ENCODE measurements around the gene KASH5.

Gene KASH5

DNA sequence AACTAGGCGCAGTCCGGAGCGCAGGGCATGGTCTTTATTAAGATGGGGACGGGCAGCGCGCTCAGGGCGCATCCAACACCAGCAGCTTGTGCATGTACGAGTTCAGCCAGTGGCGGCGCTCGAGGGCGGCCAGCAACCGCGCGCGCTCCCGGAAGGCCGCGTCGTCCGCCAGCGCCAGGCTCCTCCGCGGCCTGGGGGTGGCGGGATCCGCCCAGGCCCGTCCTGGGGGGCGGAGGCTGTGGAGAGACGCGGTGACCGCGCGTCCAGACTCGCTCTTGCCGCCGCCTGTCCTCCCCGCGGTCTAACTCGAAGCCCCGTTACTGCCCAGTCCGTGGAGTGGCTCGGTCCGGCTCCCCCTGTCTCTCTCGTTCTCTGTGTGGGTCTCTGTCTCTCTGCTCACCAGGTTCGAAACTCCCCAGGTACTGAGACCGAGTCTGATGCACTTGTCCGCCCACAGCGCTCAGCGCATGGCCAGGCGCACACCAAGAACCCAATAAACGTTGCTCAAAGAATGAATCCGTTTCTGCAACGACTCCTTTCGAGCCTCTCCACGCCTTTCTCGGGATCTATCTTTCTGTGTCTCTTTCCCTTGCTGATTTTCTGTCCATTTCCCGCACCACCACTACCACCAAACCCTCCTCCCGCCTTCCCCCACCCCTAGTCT is 34.5 kb downstream of the KASH5 start:
- no peak for DNase-seq

DNA sequence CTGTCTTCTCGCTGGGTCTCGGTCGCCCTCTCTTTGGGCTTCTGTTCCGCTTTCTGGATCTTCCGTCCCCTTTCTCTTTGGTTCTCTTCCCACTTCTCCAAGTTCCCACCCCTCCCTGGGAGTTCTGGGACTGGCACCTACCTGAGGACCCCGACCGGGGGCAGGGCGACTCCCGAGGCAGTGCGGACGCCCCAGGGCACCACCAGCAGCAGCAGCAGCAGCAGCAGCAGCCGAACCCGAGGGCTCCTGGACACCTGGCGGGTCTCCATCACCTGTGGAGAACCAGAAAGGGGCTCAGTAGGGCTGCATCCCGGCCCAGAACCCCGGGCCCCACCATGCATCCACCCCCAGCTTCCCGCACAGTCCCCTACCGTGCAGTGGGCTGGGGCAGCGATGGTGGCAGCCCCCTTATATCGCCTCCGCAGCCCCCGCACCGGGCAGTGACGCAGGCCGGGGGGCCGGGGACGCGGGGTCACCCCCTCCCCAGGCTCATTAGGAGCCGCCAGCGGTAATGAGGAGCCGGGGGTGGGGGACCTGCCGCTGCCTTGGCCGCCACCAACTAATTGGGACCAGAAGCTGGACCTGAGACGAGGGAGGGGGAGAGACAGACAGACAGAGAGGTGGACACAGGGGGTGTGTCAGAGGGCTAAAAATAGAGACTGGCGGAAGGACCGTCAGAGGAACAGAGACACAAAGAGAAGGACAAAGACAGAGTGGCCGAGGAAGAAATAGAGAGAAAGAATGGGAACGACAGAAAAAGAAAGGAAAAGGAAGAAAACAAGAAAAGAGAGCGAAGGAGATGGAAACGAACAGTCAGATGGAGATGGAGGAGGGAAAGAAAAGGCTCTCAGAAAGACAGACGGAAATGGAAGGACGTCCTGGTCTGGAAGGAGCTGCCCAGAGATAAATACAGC is 35.3 kb downstream of the KASH5 start, which contains the start of gene PTH2:
TSS of gene PTH2 (minus strand) at position 371 of the 914 bp plus-strand sequence. CDS start at position 269, 102 bp downstream.
- no peak for DNase-seq

DNA sequence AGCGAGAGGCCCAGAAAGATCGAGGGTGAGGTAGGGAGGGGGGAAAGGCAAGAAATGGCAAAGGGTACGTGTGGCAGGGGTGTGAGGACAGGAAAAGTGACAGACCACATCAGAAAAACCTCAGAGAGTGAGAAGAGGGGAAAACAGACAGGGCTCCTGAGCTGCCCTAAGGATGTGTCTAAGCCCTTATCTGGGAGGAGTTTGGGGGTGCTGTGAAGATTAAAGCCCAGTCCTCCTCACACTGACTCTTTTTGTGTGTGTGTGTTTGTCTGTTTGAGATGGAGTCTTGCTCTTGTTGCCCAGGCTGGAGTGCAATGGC is 35.9 kb downstream of the KASH5 start:
- no peak for DNase-seq

DNA sequence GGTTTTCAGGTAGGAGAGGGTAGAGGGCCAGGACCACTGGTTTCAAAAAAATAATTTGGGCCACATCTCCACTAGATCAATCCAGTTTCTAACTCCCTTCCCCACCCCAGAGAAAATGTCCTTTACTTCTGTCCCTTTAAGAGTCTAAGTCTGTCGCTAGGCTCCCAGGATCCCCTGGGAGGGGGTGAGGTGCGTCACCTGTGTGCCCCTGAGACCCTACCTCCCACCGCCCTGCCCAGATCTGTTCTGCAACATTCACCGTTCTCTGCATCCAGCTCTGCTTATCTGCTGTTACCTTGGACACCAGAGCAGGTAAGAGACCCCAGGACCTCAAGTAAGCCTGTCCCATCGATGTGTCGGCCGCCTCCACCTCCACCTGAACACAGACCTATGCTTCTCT is 37.1 kb downstream of the KASH5 start, which contains the start of gene GFY:
TSS of gene GFY (plus strand) at position 211 of the 400 bp plus-strand sequence. CDS start 1,043 bp downstream, outside the sequence.
- DNase-seq: no peak

DNA sequence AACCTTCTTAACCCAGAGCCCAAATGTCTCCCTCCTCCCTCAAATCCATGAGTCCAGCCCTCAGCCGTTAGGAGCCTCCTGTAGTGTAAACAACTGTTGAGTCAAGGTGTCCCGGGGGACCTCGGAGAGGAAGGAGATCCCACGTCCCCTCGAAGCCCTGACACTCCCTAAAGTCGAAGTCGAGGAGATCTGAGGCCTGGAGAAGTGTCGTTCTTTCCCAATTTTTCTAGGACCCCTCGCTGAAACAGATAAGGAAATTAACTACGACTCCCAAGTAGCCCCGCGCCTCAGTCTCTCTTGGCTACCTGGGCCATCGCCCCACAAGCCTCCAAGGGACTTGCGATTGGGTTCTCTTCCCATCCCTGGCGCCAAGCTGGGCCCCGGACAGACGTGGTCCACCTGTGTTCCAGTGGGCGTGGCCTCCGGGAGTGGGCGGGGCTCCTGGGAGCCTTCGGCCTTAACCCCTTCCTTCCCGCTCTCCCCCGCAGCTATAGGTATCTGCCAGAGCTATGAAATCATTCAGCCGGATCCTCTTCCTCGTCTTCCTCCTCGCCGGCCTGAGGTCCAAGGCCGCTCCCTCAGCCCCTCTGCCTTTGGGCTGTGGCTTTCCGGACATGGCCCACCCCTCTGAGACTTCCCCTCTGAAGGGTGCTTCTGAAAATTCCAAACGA is 38.0 kb downstream of the KASH5 start:
- no peak for DNase-seq

DNA sequence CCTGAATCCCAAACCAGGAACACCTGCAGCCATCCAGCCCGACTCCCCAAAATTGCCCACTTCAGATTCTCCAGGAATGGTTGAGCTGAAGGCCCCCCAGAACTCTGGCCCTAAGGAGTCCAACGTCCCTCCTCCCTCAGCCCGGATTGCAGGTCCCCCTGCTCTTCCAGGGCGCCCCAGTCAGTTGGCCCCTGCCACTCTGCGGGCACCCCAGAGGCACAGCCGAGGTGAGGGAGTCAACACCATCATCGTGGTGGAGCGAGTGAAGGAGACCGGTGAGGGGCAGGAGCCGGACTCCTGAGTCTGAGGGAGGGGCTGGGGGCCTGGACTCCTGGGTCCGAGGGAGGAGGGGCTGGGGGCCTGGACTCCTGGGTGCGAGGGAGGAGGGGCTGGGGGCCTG is 39.3 kb downstream of the KASH5 start:
- no peak for DNase-seq

DNA sequence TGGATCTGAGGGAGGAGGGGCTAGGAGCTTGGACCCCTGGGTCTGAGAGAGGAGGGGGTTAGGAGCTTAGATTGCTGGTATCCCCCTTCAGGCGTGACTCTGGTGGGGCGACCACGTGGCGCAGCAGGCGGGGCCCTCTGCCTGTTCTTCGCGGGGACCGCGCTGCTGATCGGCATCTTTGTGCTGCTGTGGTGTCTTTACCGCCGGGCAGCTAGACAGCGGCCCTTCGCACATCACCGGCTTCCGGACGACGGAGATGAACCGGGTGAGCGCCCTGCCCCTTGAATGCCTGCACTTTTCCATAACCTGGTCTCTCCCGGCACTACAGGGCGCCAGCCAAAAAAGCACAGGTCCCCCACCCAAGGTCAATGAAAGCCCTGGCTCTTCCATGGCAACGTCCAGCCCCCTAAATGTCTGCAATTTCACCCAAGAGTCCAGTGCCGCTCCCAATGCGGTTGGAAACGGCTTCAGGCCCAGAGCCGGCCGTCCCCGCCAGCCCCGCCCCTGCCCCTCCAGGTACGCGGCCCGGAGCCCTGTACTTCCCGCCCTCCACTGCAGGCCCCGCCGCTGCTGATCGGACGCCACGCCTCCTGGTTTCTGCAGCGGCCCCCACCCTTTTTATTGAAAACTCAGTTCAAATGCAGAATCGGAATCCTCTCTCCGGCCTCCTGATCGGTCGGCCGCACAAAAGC is 40.0 kb downstream of the KASH5 start:
- DNase-seq: no peak

DNA sequence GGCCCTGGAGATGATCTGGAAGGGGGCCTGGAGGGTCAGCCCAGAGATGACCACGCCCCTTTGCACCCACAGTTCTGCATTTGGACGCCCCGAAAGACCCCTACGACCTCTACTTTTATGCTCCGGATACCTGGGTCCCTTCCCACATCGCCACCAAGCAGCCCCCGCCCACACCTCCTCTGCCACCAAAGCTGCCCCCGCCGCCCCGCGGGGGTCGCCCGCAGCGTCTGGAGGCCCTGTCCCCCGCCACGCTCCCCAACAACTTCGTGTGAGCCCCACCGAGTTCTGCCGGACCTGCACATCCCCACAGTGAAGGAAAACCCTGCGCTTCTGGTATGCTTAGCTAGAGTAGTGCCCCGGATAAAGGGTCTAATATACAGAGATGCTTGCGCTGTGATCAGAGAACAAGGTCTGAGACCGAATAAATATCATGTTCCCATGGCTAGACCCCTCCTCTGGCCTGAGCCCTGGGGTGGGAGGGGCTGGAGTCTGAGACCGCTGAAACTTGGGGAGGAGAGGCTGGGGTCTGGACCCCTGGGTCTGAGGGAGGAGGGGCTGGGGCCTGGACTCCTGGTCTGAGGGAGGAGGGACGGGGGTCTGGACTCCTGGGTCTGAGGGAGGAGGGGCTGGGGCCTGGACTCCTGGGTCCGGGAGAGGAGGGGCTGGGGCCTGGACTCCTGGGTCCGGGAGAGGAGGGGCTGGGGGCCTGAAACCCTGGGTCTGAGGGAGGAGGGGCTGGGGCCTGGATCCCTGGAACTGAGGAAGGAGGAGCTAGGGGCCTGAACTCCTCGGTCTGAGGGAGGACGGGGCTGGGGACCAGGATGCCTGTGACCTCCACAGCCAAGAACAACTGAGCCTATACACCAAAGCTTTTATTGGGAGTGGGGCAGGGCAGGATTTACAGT is 40.8 kb downstream of the KASH5 start:
- DNase-seq: no peak

DNA sequence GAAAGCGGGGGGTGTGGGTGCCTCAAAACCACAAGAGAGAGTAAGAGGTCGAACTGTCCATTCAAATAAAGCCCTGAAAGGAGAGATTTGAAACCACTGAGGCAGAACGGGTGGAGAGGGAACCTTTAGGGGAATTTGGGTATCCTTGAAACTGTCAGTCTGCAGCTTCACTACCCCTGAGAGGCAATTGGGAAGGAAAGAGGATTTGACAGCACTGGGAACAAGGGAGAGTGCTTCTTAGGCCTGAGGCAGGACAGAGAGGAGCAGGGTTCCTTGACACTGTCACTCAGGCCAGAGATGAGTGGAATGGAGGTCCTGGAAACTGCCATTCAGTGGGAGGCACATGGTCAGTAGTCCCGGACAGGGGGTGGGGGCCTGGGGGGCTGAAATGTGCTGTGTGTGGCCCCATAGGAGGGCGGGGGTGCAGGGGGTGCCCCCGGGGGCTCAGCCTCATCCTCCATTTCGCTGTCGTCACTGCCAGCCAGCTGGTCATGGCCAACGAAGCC is 42.2 kb downstream of the KASH5 start:
- DNase-seq: no peak

DNA sequence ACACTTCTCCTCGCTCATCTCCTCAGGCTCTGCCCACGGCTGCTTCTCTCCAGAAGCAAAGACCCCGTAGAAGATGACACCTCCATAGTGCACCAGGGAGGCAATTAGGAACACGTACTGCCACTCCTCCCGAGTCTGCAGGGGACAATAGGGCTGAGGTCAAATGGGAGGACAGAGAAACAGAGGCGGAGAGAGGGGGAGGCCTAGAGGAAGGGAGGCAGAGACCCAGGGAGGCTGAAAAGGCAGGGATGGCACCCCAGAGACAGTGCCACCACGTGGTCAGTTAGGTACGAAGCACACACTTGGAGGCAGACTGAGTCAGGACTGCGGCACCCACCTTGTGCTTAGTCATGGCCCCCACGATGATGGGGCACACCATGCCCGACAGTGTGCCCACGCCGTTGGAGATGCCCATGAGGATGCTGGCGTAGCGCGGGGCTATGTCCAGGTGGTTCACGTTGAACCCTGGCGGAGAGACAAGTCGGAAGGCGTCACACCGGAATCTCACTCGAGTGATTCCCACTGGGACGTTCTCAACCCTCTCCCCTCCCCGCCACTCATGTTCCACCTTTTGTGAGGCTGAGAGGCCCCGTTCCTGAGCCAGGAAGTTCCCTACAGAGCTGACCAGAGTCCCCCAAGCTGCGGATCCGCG is 42.8 kb downstream of the KASH5 start:
- DNase-seq: no peak

DNA sequence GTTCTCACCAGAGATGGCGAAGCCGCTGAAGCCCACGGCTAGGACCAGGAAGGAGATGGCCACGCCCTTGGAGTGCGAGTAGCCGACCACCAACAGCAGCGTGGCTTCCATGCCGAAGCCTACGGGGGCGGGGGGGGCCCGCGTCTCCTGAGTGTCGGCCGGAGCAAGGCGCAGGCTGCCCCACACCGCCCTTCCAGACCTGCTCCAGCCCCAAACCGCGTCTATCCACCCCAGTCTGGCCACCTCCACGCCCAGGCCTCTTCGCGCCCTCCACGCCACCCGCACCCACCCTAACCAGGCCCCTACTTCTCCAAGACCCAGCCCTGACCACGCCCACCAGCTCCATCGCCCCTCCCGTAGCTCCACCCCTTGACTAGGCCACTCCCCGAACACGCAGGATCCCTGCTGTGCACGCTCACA is 43.3 kb downstream of the KASH5 start:
- DNase-seq: peak; percentile 32

DNA sequence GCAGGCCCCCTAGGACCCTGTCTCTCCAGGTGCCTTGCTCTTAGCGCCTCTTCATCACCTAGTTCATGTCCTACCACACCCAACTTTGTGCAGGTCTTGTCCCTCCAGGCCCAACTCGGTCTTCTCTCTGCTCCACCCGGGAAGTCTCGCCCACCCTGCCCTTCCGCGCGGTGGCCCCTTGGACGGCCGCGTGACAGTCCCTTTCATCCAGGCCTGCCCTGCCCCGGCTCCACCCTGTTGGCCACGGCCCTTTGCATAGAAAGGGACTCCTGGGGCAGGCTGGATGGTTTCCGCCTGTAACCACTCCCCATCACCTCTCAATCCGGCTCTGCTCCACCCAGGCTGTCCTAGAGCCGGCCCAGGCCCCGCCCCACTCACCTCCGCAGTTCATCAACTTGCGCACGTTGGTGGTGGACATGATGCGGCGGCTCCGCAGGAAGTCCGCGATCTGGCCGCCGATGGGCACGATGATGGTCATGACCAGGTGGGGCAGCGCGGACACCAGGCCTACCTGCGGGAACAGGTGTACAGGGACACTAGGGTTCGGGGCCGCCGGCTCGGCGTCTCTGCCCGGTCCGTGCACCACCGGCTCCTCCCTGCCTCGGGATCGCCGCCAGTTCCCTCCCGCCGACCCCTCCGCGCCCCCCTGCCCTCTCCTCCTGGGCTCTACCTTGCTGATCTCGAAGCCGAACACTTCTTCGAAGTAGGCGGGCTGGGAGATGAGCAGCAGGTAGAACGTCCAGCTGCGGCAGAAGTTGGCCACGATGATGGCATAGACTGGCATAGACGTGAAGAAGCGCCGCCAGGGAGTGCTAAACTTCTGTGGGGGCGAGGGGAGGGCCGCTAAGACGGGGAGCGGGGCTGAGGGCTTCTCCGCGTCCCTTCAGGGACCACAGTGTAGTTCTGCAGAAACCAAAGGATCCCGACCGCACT is 44.4 kb downstream of the KASH5 start:
- no peak for DNase-seq

DNA sequence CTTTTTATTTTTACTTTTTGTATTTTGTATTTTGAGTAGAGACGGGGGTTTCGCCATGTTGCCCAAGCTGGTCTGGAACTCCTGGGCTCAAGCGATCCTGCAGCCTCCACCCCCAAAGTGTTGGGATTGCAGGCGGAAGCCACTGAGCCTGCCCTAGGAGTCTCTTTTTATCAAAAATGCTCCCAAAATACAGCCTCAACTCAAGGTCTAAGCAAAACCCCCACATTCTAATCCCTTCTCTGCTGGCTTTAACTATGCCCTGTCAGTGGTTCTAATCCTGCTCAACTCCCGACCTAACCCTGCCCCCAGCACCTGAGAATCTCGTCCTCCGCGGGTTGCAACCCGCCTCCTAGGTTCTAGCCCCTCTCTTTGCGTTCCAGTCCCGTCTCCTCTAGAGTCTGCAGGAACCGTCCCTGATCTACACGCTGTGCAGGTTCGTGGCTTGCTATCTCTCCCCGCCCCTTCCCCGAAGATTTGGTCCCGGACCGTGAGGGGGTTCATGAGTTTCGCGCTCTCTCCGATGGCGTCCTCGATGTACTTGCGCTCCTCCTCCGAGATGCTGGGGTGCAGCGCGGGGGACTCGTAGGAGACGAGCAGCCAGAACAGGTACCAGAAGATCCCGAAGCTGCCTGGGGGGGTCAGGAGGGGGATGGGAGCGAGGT is 45.3 kb downstream of the KASH5 start:
- no peak for DNase-seq

DNA sequence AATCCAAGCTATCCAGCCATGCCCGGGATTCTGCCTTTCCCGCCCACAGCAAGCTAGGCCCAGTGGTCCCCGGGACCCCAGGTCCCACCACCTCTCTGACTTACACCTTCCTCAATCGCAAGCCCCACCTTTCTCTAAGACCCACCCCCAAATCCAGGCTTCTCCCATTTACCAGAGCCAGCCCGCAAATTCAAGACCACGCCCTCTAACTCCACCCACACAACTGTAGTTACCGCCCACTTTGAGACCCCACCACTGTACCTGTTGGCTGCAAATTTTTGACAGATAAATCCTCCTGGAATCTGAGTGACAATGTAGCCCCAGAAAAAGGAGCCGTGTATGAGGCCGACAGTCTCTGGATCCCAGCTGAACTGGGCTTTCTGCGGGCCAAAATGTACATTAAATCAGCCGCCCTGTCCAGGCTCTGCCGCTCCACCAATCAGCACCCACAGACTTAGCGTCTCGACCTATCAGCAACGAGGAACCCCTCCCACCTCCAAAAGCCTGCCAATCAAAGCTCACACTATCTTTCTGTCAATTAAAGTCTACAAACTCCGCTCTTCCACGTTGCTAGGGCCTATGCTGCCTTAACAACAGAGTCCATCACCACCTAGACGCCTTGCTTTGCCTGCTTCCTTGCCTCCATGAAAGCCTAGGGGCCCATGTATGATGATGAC is 47.0 kb downstream of the KASH5 start:
- no peak for DNase-seq

DNA sequence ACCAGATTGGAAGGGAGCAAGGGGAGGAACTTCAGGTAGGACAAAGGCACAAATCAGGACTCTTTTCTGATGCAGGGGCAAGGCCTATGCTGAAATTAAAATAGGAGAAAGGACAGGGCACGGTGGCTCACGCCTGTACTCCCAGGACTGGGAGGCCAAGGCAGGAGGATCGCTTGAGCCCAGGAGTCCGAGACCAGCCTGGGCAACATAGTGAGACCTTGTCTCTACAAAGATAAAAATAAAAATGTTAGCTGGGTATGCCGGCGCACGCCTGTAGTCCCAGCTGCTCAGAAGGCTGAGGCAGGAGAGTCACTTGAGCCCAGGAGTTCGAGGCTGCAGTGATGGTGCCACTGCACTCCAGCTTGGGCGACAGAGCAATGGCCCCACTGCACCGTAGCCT is 47.6 kb downstream of the KASH5 start:
- DNase-seq: no peak

DNA sequence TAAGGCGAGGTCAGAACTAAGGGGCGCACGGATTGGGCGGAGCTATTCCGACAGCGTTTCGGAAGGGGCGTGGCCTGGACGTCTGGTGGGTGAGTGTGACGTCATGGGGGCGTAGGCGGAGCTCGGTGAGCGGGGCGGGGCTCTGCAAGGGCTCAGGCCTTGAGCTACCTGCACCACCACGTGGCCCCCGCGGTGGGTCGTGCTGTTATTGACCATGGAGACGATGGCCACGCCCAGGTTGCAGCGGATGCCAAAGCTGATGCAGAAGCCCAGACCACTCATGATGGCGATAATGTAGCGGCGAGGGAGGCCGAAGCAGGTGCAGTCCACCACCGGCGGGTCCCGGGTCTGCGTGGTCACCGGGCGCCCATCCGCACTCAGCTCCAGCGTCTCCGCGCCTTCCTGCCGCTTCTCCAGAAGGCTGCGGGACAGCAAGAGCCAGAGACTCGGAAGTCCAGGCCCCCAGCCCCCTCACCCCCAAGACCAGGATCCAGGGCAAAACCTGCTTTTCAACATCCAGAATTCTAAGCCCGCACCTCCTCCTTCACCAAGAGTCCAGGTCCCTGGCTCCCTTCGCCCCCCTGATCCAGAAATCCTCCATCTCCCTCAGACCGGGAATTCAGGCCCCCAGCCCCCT is 48.5 kb downstream of the KASH5 start:
- no peak for DNase-seq

DNA sequence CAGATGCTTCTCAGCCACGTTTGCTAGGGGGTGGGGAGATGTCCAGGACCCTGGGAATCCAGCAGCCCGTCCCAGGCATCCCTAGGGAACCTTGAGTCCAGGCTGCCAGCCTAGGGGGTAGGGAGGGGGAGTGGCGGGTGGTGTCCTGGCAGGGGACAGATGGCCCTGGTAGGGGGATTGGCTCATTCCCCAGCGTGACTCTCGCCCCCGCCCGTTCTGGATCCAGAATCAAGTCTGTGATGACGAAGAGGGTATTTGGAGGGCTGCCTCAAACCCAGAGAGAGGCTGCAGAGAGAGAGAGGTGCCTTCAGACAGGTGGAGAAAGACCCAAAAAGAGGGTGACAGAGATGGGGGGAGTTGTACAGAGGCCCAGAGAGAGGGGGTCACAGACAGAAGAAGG is 49.2 kb downstream of the KASH5 start:
- DNase-seq: no peak

DNA sequence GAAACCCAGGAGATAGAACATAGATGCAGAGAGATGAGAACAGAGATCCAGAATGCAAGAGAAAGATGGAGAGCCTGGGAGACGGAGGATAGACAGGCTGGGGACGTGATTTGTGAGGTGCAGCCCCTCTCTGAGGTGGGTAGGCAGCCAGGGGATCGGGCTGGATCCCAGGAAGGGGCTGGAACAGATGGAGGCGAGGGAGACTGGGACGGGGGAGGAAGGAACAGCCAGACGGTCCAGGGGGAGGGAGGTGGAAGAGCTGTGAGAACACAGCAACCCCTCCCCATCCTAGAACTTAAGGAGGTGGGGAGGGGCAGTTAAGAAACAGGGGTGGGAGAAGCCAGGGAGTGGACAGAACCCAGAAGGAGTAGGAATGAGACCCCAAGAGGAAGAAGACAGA is 50.2 kb downstream of the KASH5 start:
- DNase-seq: no peak
